Astrocyte (in vitro differentiated cells and primary cell): ENCODE data around the gene KCTD15.

Experiments used
- CTCF ChIP-seq: IDR thresholded peaks from 2 replicates; pipeline ENCODE4 v1.5.1; 2011; ENCODE audit warnings: low read depth, mild to moderate bottlenecking, inconsistent platforms, low read length, moderate library complexity; ENCODE audit not compliant: insufficient read depth
- EZH2 ChIP-seq: IDR thresholded peaks from 2 replicates; pipeline ENCODE4 v1.6.1; 2012; ENCODE audit warnings: mild to moderate bottlenecking, low read length, inconsistent platforms; ENCODE audit not compliant: insufficient read depth

DNA sequence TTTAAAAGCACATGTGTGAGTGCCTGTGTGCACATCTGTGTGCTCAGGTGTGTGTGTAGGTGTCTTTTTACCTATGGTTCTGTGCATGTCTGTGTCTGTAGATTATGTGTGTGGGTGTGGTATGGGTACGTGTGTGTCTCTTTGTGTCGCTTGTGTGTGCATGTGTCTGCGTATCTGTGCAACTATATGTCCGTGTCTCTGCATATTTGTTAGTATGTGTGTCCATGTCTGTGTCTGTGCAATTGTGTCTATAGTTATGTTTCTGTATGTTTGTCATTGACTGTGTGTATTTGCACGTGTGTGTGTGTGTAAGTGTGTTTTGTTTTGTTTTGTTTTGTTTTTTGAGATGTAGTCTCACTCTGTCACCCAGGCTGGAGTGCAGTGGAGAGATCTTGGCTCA, 7.3 kb upstream of the KCTD15 start:
- TF ChIP-seq CTCF: no peak
- no peak for TF ChIP-seq EZH2
